Stimulated activated CD4-positive, alpha-beta T cell treated with anti-CD3 and anti-CD28 coated beads, Interleukin-15, amount 100 ng/mL, for 1 hour (primary cell): ENCODE measurements around the gene PM20D2.

ENCODE experiments used
- DNase-seq, 2 donors: peaks; one replicate each; pipeline ENCODE4 v3.0.0-alpha.2; 2020; ENCODE audit warnings: low read depth in 1 of 2, low spot score in 1 of 2

Gene PM20D2

DNA sequence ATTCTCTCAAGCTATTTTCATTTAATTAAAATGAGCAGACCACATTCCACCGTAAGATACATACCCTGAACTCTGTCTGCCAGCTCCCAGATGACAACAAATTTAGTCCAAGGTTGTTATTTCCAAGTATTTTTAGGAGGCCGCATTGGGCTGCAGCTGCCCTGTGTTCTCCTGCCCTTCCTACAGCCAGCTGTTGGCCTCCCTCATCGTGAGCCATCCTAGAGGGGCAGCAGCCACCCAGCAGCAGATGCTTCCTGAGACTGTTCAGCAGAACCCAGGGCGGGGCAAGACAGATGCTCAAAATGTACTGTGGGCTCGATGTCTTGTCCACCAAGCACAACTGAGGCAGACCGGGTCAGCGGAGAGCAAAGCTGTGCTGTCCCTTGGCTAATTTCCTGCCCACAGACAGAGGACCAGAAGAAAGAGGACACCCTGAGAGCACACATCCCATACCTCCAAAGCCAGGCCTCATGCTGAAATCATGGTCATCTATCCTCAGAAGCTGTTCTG, 54.9 kb downstream of the PM20D2 start:
- DNase-seq = no peak

DNA sequence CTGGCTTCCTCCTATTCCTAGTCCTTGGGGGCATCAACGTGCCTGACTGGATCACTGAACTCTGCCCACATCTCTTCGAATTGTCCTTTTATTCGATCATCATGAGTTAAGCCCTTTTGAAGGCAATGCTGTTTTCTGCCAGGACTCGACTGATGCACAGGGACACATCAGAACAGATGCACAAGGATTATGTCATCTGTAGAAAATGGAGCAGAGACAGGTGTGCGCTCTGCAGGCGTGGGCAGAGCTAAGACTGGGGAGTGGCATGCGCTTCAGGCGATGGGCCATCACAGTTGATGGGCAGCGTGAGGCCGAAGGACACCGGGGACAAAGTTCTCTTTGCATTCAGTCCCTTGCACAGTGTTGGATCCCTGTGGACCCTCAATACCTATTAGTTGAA, 58.2 kb downstream of the PM20D2 start:
- no peak for DNase-seq

DNA sequence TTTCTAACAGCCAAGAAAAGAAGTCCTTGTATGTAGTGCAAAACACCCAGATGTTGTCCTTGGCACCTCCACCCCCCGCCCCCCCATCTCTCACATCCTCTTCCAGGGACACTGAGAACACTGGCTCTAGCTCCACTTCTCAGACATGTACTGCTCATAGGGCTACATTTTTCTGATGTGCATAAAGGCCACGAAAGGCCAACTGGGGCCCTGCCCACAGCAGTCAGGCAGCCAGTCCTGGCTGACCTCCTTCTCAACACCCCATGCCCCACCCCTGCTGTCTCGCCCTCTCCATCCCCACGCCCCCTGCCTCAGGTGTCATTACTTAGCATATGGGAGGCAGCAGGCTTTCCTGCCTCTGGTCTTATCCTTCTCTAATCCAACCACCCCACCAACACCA, 60.0 kb downstream of the PM20D2 start:
- DNase-seq = no peak

DNA sequence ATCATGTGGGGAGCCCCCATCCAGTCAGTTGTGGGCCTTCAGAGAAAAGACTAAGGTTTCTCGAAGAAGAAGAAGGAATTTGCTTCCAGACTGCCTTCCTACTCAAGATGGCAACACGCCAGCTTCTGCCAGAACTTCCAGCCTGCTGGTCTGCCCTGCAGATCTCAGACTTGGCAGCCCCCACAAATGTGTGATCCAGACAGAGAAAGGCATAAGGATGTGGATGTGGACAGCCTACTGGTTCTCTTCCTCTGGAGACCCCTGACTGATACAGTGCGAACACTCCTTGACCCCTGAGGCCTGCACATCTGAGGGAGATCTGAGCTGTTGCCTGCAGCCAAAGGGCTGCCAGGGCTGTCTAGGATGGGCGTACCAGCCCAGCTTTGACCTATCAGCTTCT, 62.7 kb downstream of the PM20D2 start:
- no peak for DNase-seq

DNA sequence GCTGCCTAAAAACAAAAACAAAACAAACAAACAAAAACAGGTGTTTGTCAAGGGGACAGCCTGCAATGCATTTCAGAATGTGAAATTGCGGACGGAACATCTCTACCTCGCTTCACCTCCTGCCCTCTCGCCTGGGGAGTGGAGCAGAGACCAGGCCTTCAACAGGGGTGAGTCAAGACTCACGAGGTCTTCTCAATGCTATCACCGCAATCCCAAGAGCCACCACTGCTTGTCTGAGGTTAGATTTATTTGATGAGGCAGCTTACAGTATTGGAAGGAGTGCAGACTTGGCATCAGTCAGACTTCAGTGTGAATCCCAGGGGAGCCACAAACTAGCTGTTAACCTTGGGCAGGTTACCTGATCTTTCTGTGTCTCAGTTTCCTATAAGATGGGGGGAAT, 63.6 kb downstream of the PM20D2 start:
- no peak for DNase-seq

DNA sequence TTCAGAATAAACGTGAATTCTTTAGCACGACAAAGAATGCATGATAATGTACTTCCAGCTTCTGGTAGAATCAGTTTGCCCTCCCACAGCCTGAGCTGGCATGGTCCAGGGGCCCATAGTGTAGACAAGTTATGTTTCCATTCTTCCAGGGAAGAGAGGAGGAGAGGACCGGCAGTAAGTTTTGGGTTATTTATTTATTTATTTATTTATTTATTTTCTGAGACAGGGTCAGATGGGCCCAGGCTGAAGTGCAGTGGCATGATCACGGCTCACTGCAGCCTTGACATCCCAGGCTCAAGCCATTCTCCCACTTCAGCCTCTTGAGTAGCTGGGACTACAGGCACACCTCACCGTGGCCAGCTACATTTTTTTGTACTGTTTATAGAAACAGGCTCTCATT, 66.6 kb downstream of the PM20D2 start:
- no peak for DNase-seq

DNA sequence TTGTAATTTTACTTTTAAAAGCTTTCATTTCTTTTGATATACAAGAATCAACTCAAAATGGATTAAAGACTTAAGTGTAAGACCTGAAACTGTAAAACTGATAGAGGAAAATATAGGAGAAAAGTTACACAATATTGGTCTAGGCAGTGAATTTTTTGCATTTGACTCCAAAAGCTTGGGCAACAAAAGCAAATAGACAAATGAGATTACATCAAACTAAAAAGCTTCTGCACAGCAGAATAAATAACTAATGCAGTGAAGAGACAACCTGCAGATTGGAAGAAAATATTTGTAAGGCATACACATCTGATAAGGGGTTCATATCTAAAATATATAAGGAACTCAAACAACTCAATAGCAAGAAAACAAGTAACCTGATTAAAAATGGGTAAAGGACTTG, 68.3 kb downstream of the PM20D2 start:
- DNase-seq = no peak
